GM23338 (cell line): Measurements from ENCODE around the gene COL8A1.
A peak's percentile ranks its signal among the peaks of the same experiment; 100 is the strongest.

Experiments used
- CREB1 ChIP-seq: fragments of 250-450 bp; sonication (Bioruptor Pico); IDR thresholded peaks from 2 replicates; pipeline ENCODE4 v1.5.0; 2020; ENCODE audit warnings: low read depth, mild to moderate bottlenecking, moderate library complexity
- EZH2 ChIP-seq: fragments of 200-600 bp; sonication (generic); IDR thresholded peaks from one replicate; pipeline ENCODE4 v1.8.0; 2017; ENCODE audit warnings: antibody characterized with exemption, mild to moderate bottlenecking, low read depth; ENCODE audit not compliant: unreplicated experiment
- EZH2phosphoT487 ChIP-seq: fragments of 200-600 bp; sonication (generic); IDR thresholded peaks from one replicate; pipeline ENCODE4 v1.8.1; 2018; ENCODE audit warnings: antibody characterized with exemption; ENCODE audit not compliant: unreplicated experiment
- JUNB ChIP-seq: IDR thresholded peaks from one replicate; pipeline ENCODE4 v1.6.1; 2016; ENCODE audit warnings: antibody characterized with exemption; ENCODE audit not compliant: unreplicated experiment
- POLR2AphosphoS5 ChIP-seq: IDR thresholded peaks from 2 replicates; pipeline ENCODE4 v1.6.1; 2016; ENCODE audit warnings: antibody characterized with exemption, low read depth
- STAT1 ChIP-seq: IDR thresholded peaks from one replicate; pipeline ENCODE4 v1.6.1; 2016; ENCODE audit warnings: antibody characterized with exemption; ENCODE audit not compliant: unreplicated experiment
- ZNF114 ChIP-seq: fragments of 250-450 bp; sonication (Bioruptor Pico); IDR thresholded peaks from 2 replicates; pipeline ENCODE4 v1.5.0; 2020; ENCODE audit warnings: mild to moderate bottlenecking, moderate library complexity
- TF ChIP-seq, protein P1 (sequence below), 2 experiments: fragments of 200-600 bp in 1 of 2; sonication (generic) in 1 of 2; conservative IDR thresholded peaks; 2 replicates each; pipeline versions ENCODE4 v1.5.1 to v1.6.1; 2016 to 2017; ENCODE audit warnings: antibody characterized with exemption in 2 of 2, low read depth in 2 of 2, mild to moderate bottlenecking in 2 of 2, moderate library complexity in 1 of 2
- TF ChIP-seq, protein P2 (sequence below): IDR thresholded peaks from 2 replicates; pipeline ENCODE4 v1.6.1; 2016; ENCODE audit warnings: antibody characterized with exemption
- TF ChIP-seq, protein P3 (sequence below): IDR thresholded peaks from one replicate; pipeline ENCODE4 v1.6.1; 2018; ENCODE audit warnings: antibody characterized with exemption; ENCODE audit not compliant: unreplicated experiment

DNA sequence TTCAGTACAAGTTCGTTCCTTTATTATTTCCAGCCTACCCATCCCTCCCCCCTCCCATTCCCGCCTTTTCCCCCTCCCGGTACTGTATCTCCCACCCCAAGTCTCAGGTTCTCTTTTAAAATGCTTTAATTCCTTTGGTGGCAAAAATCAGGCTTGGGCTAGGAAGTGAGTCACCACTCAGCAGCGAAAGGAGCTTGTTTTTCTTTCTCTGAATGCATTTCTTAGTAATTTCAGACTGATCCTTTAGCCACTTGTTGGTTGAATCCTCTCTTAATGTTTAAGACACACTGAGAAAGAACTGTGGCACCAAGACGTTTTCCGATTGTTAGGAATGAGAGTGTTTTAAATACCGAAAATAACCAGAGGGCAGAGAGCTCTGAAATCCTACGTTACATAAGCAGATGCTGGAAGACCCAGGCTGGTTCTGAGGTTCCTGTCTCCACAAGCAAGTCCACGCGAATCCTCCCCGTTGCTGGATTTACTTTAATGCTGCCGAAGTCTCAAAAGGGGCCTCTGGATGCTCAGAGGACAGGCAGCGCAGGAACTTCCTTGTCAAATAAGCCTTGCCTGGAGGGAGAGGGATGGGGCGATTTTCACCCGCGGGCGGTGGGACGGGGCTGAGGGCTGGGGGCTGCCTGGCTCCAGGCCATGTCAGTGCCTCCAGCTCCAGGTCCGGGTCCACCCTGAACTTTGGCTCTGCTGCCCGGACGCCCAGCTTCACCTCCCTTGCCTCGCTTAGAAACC, 854 bp upstream of the COL8A1 start:
- TF ChIP-seq, protein P1, sequence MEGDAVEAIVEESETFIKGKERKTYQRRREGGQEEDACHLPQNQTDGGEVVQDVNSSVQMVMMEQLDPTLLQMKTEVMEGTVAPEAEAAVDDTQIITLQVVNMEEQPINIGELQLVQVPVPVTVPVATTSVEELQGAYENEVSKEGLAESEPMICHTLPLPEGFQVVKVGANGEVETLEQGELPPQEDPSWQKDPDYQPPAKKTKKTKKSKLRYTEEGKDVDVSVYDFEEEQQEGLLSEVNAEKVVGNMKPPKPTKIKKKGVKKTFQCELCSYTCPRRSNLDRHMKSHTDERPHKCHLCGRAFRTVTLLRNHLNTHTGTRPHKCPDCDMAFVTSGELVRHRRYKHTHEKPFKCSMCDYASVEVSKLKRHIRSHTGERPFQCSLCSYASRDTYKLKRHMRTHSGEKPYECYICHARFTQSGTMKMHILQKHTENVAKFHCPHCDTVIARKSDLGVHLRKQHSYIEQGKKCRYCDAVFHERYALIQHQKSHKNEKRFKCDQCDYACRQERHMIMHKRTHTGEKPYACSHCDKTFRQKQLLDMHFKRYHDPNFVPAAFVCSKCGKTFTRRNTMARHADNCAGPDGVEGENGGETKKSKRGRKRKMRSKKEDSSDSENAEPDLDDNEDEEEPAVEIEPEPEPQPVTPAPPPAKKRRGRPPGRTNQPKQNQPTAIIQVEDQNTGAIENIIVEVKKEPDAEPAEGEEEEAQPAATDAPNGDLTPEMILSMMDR (conservative IDR thresholded peaks at IDR 0.05; ENCODE audit: low read depth in 2 of 2), result no peak
- TF ChIP-seq EZH2phosphoT487 (no peak), EZH2 (peak; percentile 29), POLR2AphosphoS5 (no peak), STAT1 (no peak), JUNB (no peak), ZNF114 (CRISPR knock-in tag) (no peak), CREB1 (CRISPR knock-in tag) (no peak)
- TF ChIP-seq, protein P2, sequence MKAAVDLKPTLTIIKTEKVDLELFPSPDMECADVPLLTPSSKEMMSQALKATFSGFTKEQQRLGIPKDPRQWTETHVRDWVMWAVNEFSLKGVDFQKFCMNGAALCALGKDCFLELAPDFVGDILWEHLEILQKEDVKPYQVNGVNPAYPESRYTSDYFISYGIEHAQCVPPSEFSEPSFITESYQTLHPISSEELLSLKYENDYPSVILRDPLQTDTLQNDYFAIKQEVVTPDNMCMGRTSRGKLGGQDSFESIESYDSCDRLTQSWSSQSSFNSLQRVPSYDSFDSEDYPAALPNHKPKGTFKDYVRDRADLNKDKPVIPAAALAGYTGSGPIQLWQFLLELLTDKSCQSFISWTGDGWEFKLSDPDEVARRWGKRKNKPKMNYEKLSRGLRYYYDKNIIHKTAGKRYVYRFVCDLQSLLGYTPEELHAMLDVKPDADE, result no peak
- TF ChIP-seq, protein P3, sequence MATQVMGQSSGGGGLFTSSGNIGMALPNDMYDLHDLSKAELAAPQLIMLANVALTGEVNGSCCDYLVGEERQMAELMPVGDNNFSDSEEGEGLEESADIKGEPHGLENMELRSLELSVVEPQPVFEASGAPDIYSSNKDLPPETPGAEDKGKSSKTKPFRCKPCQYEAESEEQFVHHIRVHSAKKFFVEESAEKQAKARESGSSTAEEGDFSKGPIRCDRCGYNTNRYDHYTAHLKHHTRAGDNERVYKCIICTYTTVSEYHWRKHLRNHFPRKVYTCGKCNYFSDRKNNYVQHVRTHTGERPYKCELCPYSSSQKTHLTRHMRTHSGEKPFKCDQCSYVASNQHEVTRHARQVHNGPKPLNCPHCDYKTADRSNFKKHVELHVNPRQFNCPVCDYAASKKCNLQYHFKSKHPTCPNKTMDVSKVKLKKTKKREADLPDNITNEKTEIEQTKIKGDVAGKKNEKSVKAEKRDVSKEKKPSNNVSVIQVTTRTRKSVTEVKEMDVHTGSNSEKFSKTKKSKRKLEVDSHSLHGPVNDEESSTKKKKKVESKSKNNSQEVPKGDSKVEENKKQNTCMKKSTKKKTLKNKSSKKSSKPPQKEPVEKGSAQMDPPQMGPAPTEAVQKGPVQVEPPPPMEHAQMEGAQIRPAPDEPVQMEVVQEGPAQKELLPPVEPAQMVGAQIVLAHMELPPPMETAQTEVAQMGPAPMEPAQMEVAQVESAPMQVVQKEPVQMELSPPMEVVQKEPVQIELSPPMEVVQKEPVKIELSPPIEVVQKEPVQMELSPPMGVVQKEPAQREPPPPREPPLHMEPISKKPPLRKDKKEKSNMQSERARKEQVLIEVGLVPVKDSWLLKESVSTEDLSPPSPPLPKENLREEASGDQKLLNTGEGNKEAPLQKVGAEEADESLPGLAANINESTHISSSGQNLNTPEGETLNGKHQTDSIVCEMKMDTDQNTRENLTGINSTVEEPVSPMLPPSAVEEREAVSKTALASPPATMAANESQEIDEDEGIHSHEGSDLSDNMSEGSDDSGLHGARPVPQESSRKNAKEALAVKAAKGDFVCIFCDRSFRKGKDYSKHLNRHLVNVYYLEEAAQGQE, result no peak
